BJ (cell line): ENCODE measurements around the gene PNKD. TPM values are rescaled to one million over a fixed set of nuclear protein-coding genes. Genes with fewer than 3 reads are reported as not detected.

Source experiments
- CTCF ChIA-PET: fragments of 350-600 bp; formaldehyde crosslinking; extraction: SDS; loops from one replicate; lab custom pipeline; 2021; ENCODE audit warnings: antibody characterized with exemption, inconsistent platforms; lab: Yijun Ruan, JAX
- POLR2A ChIA-PET: fragments of 300-600 bp; sonication (Branson Sonifier 250); formaldehyde crosslinking; extraction: SDS; loops from one replicate; lab custom pipeline; 2021; ENCODE audit warnings: antibody characterized with exemption; lab: Charles Lee
- DNase-seq: peaks from one replicate; pipeline ENCODE4 v3.0.0-alpha.2; 2011; ENCODE audit warnings: low read depth
- H3K27me3 ChIP-seq: 2 replicates; pipeline ENCODE4 v1.6.0; 2011; ENCODE audit warnings: low read length; ENCODE audit not compliant: control insufficient read depth, insufficient read depth
- H3K36me3 ChIP-seq: 2 replicates; pipeline ENCODE4 v1.5.1; 2011; ENCODE audit warnings: low read length; ENCODE audit not compliant: control insufficient read depth, insufficient read depth
- H3K4me3 ChIP-seq: 2 replicates; pipeline ENCODE4 v1.5.1; 2011; ENCODE audit warnings: low read depth, mild to moderate bottlenecking, control low read depth, low read length
- polyA plus RNA-seq: library from polyadenylated mRNA; depleted of rRNA; stranded (reverse); fragments of >200 nt; gene quantifications from 2 replicates; pipeline ENCODE4 v1.2.3, GENCODE V29; 2011
- TF ChIP-seq, protein P1 (sequence below): IDR thresholded peaks from 2 replicates; pipeline ENCODE4 v1.5.1; 2011; ENCODE audit warnings: low read depth, mild to moderate bottlenecking, control low read depth, inconsistent platforms, low read length, moderate library complexity; ENCODE audit not compliant: insufficient read depth

PNKD gene
- polyA plus RNA-seq, 1 experiment, result 54.5 TPM

DNA sequence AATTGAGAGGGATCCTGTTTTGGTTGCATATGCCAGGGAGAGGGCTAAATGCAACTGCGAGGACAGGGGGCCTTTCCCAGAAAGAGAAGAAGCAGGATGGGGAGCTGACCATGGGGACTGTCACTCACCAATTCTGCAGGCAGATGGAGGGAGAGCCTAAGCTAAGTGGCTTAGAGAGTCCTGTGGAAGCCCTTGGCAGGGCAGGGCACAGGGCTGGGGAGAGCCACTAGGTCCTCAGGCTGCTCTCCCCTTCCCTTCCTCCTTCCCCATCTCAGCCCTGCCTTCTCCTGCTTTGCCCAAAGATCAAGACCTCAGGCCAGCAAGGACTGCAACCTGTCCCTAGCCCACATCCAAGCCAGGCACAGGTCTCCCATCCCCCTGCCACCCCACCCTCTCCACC, 62.0 kb downstream of the PNKD start:
- ChIA-PET POLR2A (no interaction called here), CTCF (no interaction called here)
- TF ChIP-seq, protein P1, sequence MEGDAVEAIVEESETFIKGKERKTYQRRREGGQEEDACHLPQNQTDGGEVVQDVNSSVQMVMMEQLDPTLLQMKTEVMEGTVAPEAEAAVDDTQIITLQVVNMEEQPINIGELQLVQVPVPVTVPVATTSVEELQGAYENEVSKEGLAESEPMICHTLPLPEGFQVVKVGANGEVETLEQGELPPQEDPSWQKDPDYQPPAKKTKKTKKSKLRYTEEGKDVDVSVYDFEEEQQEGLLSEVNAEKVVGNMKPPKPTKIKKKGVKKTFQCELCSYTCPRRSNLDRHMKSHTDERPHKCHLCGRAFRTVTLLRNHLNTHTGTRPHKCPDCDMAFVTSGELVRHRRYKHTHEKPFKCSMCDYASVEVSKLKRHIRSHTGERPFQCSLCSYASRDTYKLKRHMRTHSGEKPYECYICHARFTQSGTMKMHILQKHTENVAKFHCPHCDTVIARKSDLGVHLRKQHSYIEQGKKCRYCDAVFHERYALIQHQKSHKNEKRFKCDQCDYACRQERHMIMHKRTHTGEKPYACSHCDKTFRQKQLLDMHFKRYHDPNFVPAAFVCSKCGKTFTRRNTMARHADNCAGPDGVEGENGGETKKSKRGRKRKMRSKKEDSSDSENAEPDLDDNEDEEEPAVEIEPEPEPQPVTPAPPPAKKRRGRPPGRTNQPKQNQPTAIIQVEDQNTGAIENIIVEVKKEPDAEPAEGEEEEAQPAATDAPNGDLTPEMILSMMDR, result no peak
- no peaks in the 10 kb centered on the region for H3K27me3 ChIP-seq
- no peak for DNase-seq
- no peaks in the 10 kb centered on the region for H3K36me3 ChIP-seq
- no peak overlapping the region for H3K4me3 ChIP-seq

DNA sequence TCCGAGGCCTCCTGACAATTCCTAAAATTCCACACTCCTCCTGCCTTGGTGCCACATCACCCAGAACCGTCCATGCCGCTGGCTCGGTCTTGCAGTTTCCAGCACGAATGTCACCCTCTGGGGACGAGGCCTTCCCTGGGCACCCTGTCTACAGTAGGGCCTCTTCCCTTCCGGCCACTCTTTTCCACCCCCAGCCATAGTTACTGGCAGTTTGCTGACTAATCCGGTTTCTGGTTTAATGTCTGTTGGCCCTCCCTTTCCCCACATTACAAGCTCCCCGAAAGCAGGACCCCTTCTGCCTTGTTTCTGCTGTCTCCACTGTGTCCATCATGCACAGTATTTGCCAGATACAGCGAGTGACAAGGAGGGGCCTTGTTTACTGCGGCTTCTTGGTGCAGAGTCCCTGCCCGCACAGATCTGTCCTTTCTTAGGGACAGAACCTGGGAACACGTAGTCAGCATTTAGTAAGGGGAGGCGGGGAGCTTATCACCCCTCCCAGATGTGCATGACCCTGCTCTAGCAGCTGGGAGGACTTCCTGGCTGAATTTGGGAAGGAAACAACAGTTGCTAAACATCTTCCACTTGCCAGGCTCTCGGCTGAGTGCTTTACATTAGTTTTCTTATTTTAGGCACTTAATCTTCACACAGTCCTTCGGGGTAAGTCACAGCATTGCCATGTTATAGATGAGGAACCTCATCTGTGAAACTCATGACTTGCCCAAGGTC, 62.8 kb downstream of the PNKD start:
- no peaks in the 10 kb centered on the region for H3K27me3 ChIP-seq
- TF ChIP-seq, protein P1, result no peak
- no peaks in the 10 kb centered on the region for H3K36me3 ChIP-seq
- no peak for DNase-seq
- H3K4me3 ChIP-seq, result no peak overlapping the region
- POLR2A ChIA-PET, result no interaction called here
- CTCF ChIA-PET, result no interaction called here

DNA sequence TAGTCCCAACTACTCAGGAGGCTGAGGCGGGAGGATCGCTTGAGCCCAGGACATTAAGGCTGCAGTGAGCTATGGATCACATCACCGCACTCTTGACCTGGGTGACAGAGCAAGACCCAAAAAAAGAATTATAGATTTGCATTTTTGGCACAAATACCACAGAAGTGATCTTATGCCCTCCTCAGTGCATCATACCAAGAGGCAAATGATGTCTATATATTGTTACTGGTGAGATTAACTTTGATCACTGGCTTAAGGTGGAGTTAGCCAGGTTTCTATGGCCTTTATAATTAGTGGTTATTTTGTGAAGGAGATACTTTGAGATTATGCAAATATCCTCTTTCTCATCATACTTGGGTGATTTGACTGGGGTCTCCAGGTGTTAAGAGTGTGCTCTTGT, 64.2 kb downstream of the PNKD start:
- Histone ChIP-seq H3K27me3 (no peaks in the 10 kb centered on the region), H3K36me3 (peaks cover under 1% of the 10 kb centered on the region; the same call in 1 of the 2 replicates), H3K4me3 (no peak overlapping the region)
- POLR2A ChIA-PET, result no interaction called here
- no peak for DNase-seq
- CTCF ChIA-PET, result interaction anchor here (2.1 kb wide), 1 partner anchor 33 kb away, joined by 5 read pairs; no protein-coding TSS in a partner anchor
- TF ChIP-seq, protein P1, result no peak

DNA sequence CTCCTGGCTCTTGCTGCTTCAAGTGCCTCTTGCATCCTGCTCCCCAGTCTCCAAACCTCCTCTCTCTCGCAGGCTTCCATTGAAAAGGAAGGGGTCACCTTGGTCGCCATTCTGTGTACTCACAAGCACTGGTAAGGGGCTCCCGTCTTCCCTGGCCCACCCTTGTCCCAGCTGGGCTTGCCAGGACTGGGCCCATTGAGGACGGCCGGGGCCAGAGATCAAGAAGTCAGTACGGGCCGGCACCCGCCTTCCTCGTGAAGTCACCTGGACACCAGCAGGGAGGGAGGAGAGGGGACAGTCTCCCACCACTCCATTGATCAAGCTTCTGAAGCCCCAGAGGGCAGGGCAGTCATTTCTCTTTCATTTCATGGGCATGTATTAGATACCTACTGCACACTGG, 70.3 kb downstream of the PNKD start:
- TF ChIP-seq, protein P1, result no peak
- no peak for DNase-seq
- Histone ChIP-seq H3K36me3 (peaks cover 1% of the 10 kb centered on the region; the same call in 1 of the 2 replicates), H3K4me3 (no peak overlapping the region), H3K27me3 (no peaks in the 10 kb centered on the region)
- ChIA-PET POLR2A (no interaction called here), CTCF (interaction anchor here (0.8 kb wide), 1 partner anchor 16 kb away, joined by 3 read pairs; the partner anchor contains the start of gene CATIP)

DNA sequence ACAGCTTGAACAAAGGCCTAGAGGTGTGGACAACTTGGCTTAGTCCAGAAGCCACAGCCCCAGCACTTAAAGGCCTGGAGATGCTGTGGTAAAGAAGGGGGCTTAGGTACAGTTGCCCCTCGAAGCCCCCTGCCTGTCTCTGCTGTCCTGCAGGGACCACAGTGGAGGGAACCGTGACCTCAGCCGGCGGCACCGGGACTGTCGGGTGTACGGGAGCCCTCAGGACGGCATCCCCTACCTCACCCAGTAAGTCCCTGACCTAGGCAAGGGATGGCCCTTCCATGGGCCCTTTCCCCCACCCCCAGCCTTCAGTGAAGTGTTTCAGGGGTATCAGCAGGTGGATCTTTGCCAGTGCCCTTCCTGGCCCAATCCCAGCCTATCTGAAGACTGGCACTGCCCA, 71.1 kb downstream of the PNKD start:
- DNase-seq, result no peak
- H3K36me3 ChIP-seq, result peaks cover 1% of the 10 kb centered on the region; the same call in 1 of the 2 replicates
- TF ChIP-seq, protein P1, result no peak
- no peak overlapping the region for H3K4me3 ChIP-seq
- H3K27me3 ChIP-seq, result no peaks in the 10 kb centered on the region
- CTCF ChIA-PET, result no interaction called here
- POLR2A ChIA-PET, result no interaction called here
